ENCODE measurements around the gene TRPV3.

Gene TRPV3

DNA sequence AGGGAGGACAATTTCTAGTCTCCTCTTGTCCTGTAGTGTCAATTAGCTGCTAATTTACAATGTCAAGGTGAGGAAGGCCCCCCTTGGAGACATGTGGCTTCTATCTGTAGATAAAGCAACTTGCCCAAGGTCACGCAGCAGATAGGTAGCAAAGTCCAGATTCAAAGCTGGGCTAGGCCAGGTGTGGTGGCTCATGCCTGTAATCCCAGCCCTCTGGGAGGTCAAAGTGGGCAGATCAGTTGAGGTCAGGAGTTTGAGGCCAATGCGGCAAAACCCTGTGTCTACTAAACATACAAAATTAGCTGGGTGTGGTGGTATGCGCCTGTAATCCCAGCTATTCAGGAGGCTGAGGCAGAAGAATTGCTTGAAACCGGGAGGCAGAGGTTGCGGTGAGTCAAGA is 11.1 kb downstream of the TRPV3 start:
- no peak for DNase-seq

DNA sequence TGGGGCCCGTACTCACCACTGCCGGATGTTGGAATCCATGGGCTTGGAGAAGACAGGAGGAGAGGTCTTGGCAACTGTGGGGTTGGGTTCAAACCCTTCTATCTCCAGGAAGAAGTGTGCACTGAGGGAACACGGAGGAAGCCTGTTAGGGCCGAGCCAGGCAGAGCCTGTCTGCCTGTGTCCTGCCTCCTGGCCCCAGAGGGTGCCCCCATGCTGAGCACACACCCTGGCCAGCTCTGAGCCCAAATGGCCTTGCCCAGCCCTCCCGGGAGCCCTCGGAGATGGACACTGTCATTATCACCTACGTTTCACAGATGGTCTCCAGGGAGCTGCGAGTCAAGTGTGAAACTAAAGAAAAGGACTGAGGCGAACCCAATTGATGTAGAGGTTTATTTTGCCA is 12.5 kb downstream of the TRPV3 start:
- DNase-seq: no peak

DNA sequence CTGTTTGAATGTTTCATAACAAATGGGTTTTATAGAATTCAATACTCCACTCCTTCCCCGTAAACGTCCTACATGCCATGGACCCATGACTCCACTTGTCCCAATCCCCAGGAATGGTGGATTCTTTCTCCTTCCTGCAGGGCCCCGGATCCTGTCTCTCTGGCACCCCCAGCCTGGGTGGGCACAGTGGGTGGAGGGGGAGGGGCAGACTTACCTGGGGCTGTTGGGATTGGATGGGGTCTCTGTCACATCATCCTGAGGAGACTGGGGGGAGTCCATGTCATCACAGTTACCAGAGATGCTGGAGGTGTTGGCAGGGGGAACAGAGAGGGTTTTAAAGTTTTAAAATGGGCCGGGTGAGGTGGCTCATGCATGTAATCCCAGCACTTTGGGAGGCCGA is 13.2 kb downstream of the TRPV3 start:
- no peak for DNase-seq

DNA sequence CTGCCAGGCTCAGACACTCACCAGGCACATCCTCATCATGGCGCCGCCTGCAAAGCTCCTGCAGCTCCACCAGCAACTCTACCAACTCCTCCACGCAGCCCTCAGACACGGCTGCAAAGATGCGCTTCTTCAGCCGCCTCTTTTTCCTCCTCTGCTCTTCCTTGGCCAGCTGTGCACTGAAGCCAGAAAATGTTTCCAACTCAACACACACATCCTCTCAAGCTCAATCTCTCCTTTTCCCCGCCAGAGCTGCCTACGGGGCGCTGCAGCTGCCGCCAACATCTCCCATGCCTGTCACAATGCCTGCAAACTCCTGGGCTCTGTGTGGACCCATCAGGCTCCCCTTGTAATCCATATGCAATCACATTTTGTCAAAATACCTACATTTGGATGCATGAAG is 14.2 kb downstream of the TRPV3 start:
- no peak for DNase-seq

DNA sequence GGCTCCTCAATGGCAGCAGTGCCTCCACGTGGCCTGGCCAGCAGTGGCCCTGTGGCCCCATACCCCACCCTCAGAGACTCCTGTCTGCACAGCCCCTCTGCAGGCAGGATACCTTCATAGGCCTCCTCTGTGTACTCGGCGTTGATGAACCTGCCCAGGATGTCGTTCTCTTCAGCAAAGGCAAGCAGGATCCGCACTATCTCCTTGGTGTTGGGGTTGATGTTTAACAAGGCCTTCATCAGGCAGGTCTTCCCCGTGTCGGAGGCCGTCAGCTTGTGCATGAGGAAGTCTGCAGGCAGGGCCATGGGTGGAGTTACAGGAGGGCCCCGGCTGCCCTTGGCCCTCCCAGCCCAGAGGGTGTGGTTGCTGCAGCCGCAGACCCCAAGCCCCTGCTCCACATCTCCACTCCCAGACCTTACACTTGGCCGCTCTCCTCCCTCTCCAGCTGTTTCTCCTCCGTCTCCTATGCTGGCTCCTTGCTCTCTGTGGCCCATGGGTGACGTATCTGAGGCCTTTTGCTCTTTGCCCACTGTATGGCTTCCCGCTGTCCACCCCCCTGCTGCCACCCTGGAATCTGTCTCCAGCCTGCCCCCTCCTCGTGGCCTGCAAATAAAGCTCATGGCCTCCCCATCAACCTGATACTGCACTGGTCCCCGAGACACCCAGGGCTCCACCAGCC is 15.1 kb downstream of the TRPV3 start:
- DNase-seq: no peak

DNA sequence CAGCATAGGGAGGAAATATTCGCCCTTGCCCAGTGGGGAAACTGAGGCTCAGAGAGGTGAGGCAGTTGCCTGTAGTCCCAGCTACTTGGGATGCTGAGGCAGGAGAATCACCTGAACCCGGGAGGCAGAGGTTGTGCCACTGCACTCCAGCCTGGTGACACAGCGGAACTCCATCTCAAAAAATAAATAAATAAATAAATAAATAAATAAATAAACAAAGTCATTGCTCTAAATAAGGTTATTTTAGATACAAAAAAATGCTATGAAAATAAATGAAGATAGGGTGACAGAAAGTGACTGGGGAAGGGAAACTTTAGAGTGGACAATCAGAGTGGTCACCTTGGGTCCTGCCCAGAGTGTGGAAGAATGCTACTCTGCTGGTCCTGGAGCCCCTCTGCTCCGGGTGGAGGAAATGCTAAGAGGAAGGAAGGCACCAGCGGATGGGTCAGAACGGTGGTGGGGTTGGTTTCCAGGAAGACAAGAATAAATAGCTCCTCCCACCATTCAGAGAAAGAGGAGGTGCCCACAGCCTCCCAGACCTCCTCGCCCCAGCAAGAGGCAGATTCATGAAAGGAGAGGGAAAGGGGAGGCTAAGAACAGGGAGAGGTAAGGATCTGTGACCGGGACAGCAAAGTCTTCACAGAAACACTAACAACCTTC is 17.6 kb downstream of the TRPV3 start:
- no peak for DNase-seq

DNA sequence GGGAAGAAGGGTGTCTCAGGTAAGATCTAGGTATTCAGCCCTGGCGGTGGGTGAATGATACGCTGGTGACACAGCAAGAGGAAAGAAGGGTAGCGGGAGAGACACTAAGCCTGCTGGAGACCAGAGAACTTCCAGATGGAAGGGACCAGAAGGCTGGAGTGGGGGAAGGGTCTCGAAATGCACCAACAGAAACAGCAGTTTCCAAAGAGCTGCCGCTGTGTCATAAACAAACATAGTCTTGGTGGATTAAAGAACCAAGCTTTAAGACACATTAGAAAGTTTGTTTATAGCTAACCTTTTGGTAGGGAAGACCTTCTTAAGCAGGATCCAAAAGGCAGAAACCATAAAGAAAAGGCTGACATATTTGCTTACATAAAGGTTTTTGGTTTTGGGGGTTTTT is 20.9 kb downstream of the TRPV3 start:
- no peak for DNase-seq

DNA sequence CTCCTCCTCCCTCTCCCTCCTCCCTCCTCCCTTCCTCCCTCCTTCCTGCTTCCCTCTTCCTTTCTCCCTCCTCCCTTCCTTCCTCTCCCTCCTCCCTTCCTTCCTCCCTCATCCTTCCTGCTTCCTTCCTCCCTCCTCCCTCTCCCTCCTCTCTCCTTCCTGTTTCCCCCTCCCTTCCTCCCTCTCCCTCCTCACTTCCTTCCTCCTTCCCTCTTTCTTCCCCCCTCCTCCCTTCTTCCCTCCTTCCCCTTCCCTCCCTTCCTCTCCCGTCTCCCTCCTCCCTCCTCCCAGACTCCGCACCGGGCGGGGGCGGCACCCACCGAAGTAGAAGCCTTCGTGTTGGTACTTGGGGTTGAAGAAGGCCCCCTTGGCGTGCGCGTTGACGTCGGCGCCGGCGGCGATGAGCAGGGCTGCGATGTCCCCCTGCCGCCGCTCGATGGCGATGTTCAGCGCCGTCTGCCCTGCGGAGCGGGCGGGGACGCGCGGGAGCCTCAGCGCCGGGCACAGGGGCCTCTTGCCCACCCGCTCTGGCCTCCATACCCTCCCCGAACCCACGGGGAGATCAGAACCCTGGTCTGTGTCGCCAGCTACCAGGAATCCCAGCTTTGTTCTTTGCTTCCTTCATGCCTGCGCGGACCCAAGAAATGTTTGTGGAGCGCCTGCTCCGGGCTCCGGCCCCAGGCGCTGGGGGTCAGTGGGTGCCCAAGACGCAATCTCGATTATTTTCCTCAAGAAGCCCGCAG is 22.2 kb downstream of the TRPV3 start:
- peak; percentile 54 to 61 for DNase-seq

DNA sequence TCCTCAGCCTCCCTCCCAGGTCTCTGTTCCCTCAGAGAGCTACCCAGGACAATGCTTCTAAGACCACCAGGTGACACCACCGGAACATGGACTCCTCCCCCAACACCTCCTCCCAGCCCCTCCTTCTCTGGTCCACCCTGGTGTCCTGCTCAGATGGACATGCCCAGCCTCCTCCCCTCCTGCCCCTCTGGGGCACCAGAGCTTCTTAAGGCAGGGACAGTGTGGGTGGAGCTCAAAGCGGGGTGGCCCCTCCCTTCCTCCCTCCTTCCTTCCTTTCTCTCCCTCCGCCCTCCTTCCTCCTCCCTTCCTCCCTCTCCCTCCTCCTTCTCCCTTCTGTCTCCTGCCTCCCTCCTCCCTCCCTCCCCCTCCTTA is 22.7 kb downstream of the TRPV3 start:
- peak in 1 of 2 donors; percentile 7 for DNase-seq

DNA sequence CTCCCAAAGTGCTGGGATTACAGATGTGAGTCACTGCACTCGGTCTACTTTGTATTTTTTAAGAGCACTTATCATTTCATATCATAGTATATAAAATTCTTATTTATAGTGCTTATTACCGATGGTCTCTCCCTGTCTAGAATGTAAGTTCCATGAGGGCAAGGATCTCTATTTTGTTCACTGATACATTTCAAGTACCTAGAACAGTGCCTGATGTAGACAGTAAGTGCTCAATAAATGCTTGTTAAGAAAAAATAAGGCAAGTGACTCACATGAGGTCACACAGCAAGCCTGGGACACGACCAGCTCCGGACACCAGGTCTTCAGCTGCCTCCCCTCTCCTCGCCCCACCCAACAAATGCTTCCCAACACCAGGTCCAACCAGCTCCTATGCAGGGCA is 23.9 kb downstream of the TRPV3 start:
- DNase-seq: no peak

DNA sequence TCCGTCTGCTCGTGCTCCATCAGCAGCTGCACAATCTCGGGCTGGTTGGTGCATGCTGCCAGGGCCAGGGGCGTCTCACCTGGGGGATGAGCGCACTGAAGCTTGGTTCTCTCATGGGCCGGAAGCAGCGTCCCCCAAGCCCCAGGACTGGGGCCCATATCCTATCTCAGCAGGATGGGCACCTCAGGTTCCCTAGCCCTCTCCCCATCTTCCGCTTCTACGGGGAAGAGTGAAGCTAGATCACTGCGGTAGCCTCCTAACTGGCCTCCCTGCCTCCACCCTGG is 24.8 kb downstream of the TRPV3 start:
- DNase-seq: no peak

DNA sequence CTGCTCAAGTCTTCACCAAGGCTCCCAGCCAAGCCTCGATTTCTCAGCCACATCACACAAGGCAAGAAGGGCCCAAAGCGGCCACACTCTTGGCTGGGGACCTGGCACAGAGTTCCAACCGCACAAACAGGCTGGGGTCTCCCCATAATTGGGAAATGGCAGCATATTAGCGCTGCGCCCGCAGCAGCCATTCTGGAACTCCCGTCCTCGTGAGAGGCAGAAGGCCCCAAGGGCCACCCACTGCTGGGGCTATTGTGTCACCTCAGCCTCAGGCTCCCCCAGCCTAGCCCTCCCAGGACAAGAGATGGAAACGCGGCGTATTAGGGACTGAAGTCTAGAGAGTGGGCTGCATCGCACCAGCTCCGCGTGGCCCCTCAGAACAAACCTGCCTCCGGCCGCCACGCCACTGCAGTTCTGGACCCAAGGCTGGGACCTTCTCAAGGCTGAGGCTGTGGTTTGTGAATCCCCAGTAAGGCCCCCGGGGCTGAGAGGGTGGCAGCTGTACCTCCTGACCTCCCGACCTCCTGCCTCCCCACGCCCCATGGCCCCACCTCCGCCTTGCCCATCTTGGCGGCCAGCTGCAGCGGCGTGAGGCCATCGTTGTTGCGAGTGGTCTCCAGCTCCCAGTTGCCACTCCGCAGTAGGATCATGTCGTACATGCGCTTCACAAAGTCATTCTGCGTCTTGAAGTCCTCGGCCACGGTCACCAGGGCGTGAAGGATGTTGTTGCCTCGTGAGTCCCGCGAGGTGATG is 25.3 kb downstream of the TRPV3 start:
- DNase-seq: no peak

DNA sequence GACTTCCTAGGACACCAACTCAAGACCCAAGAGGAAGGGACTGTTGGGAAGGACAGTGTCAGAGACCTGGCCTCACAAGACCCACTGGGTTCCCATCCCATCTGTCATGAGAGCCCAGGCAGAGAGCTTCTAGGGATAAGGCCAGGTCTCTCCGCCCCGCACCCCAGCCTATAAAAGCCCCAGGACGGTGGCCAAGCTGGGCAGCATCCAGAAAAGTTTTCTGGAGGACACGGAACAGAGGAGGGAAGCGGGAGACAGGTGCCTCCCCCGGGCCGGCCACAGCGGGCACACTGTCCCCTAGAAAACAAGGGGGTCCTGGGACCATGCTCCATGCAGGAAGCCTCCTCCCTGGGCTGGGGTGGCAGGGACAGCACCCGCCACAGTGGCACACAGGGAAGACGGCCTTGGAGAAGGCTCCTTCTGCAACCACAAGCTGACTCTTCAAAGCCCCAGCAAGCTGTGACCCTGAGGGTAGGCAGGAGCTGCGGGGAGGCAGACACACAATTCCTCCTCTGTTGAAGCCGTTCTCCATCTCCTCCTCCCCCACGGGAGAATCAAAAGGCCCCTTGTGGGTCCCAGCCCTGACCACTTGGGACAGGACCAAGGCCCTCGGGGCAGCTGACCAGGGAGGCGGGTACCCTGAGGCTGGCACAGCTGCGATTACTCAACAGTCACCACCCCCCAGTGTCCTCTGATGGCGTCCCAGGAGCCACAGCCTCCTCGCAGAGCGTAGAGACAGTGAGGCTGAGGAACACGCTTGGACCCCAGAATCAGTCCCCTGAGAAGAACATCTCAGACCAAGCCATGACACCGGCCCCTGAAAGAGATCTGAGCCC is 26.1 kb downstream of the TRPV3 start:
- no peak for DNase-seq

DNA sequence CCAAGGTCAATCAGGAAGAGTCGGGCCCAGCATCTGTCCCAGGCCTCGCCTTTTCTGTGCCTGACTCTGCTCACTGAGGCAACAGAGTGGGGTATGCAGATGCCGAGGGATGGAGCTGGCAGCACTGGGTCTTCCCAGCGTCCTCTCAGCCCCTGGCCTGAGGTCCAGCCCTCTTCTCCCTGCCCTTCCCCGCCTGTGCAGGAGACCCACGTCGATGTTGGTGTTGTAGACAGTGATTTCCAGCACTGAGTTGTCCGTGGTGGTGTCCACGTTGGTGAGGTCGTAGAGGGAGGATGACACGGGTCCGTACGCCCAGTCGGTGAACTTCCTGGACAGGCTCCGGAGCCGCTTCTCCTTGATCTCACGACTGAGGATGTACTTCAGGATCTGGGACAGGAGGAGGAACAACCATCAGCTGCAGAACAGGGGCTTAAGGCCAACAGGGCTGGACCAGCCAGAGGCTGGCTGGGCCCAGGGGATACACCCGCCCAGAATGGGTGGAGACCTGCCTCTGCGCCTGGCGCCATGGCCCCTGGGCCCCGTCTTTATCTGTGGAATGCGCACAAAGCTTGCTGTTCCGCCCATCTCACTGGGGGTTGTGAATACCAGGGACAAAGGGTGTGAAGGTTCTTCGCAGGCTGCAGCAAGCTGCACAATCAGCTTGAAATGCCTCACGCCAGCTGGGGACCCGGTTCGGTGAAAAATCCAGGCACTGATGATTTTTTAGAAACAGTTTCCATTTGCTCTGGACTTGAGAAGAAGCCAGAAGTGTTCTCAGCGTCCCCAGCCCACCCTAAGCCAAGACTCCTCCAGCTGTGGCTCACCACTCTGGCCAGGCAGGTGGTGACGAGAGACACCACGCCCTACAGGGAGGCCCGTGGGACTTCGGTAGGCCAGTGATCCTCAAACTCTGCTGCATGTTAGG is 27.5 kb downstream of the TRPV3 start:
- DNase-seq: no peak

DNA sequence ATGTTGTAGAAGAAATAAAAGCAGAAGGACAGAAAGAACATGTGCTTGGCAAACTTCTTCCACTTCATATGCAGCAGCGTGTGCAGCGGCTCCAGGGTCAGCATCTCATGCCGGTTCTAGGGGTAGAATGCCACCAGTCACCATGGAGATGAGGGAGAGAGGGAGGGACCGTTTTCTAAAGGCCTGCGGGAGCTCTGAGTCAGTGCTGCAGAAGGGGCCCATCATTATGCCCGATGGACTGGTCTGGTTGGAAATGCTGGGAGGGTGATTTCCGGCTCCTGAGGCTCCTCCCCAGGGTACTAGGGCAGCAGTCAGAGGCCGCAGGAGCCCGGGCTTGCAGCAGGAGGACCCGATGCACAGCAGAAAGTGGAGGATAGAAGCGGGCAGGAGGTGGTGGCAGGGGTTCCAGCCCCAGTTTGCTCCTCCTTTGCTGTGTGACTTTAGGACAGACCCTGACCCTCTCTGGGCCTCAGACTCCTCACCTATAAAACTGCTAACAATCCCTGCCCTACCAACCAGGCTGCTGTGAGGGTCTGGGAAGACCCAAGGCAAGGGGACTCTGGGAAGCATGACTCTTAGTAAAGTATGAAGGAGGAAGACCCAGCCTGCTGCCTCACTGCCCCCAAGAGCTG is 28.6 kb downstream of the TRPV3 start:
- no peak for DNase-seq

DNA sequence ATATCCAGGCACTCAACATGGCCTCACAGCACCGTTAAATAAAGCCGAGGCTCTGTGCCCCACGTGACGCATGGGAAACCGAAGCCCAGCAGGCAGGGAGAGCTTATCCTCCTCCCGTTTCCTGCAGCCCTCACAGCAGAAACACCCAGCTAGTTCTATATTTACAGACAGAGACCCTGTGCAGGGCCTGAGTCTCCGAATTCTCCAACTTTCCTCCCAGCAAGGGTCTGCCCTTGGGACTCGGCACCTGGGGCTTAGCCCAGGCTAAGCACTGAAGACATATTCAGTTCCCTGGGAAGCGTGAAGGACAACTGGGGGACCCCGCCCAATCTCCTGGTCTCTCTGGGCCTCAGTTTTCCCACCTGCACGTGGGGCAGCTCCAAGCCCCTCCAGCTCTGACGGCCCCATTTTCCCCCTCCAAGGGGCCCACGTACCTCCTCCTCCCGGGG is 29.2 kb downstream of the TRPV3 start:
- no peak for DNase-seq

DNA sequence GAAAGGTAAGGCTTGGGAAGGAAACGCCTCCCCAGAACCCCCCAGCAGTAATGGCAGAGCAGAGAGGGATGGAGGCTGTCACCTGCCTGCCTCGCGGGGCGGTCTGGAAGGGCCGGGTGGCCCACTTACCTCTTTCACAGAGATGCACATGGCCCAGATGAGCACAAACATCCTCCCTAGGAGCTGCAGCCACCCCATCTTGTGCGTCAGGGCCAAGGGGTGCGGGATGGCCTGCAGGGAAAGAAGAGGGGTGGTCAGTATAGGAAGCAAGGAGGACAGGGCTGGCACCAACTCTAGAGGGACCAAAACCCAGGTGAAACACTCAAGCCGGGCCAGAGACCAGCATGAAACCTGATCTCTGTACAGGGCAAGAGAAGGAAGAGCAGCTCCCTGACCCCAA is 29.7 kb downstream of the TRPV3 start:
- no peak for DNase-seq

DNA sequence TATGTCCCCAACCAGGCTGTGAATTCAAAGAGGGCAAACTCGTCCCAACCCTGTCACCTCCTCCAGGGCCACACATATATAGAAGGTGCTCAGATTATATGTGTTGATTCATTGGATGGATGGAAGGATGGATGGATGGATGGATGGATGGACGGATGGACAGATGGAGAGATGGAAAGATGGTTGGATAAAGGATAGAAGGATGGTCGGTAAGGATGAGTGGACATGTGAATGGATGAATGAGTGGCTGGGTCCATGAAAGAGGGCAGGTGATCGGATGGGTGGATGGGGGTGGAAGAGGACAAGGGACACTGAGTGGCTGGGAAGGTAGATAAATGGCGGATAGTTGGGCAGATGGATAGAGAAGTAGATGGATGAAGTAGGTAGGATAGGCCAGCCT is 30.1 kb downstream of the TRPV3 start:
- DNase-seq: no peak

DNA sequence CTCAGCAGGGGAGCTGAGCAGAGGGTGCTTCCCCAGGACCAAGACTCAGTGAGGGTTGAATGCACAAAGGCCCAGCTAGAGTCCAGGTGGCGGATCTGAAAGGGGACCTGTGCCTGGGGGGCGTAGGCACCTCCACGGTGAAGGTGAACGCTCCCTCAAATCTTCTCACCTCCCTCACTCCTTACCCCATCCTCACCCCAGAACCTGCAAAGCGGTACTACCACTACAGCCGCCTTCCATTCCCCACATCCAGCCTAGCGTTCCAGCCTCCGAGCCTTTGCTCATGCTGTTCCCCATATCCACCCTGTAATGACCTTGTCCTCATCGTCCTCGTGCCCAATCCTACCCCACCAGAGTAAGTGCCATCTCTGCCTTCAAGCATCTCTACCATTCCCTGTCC is 30.6 kb downstream of the TRPV3 start:
- no peak for DNase-seq

DNA sequence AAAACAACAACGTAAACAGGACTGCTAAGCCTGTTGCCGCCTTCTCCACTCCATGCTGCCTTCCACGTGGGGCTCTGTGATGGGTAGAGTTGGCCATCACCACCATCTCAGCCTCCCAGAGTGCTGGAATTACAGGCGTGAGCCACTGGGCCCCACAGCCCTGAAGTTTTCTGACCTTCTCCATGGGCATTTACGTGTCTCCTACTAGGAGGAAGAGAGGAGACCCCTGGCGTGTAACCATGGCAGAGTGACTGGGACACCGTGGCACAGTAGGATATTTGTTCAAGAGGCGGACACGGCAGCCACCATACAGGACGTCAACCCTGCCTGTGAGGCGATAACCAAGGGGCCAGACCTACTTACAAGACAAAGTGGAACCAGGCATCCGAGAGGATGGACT is 31.1 kb downstream of the TRPV3 start:
- no peak for DNase-seq

DNA sequence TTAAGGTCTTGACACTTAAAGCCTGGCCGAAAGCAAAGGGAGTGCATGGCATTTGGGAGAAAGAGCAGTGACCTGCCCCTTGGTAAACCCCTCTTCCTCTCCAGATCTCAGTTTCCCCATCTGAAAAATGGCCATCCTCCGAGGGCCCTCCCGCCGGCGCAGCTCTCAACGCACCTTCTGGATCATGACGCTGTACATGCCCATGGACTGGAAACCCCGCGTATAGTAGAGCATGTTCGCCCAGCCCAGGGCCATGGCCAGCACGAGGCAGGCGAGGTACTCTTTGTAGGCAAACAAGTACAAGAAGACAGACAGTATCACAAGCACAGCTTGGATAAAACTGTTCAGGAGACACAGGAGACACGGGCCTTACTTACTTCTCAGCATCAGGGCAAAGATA is 33.6 kb downstream of the TRPV3 start:
- DNase-seq: no peak
